Measurements from ENCODE around the gene TCFL5.

Gene TCFL5

GRCh38 chr20:62895539-62895938 is 33.9 kb upstream of the TCFL5 start:
- POLR2A ChIA-PET: interaction anchor here (0.6 kb wide), 1 partner anchor 12 kb away, joined by 3 read pairs; no protein-coding TSS in a partner anchor
- DNase-seq: no peak
- peaks cover 0 to 14% (median 7%) of the 10 kb centered on the region in 4 experiments for H3K4me1 ChIP-seq (ENCODE audit: control extremely low read depth in 1 of 4, control insufficient read depth in 4 of 4, insufficient read depth in 4 of 4, low read length in 3 of 4)
- CTCF ChIA-PET: interaction anchor here (1.5 to 2.5 kb wide), 2 partner anchors 8 to 20 kb away, joined by 7 to 13 read pairs; no protein-coding TSS in a partner anchor
- no peak overlapping the region for H3K27ac ChIP-seq (ENCODE audit: insufficient read depth in 1 of 2, low read depth in 1 of 2, low read length in 2 of 2, poor library complexity in 1 of 2, severe bottlenecking in 2 of 2)
- H3K36me3 ChIP-seq (ENCODE audit: control insufficient read depth in 4 of 4, insufficient read depth in 4 of 4, low read length in 3 of 4): peaks cover 23 to 79% (median 56%) of the 10 kb centered on the region in 4 experiments
- H3K4me3 ChIP-seq (ENCODE audit: control insufficient read depth in 1 of 7, extremely low read depth in 1 of 7, insufficient read depth in 4 of 7, low read depth in 2 of 7, low read length in 6 of 7): no peak overlapping the region
- H3K9me3 ChIP-seq (ENCODE audit: control extremely low read depth in 1 of 5, control insufficient read depth in 4 of 5, insufficient read depth in 2 of 5, low read depth in 1 of 5, low read length in 4 of 5): no peaks in the 10 kb centered on the region
- no peaks in the 10 kb centered on the region for H3K27me3 ChIP-seq (replicated peaks in 2 of 5; ENCODE audit: control insufficient read depth in 4 of 5, insufficient read depth in 5 of 5, low read length in 4 of 5)
- 93% methylated on average over 8 of the region's 9 CpGs for WGBS (ENCODE audit: insufficient coverage)

GRCh38 chr20:62894261-62894660 is 32.6 kb upstream of the TCFL5 start:
- ChIA-PET POLR2A (interaction anchor here (0.6 kb wide), 1 partner anchor 21 kb away, joined by 3 read pairs; no protein-coding TSS in a partner anchor), CTCF (interaction anchor here (0.8 to 2.5 kb wide), 15 partner anchors 10 to 115 kb away, joined by 3 to 13 read pairs (median 4); no protein-coding TSS in a partner anchor)
- 98% methylated on average over 10 of the region's 14 CpGs for WGBS (ENCODE audit: insufficient coverage)
- Histone ChIP-seq H3K4me3 (ENCODE audit: control insufficient read depth in 1 of 7, extremely low read depth in 1 of 7, insufficient read depth in 4 of 7, low read depth in 2 of 7, low read length in 6 of 7) (no peak overlapping the region), H3K36me3 (ENCODE audit: control insufficient read depth in 4 of 4, insufficient read depth in 4 of 4, low read length in 3 of 4) (peaks cover 25 to 91% (median 68%) of the 10 kb centered on the region in 4 experiments), H3K9me3 (ENCODE audit: control extremely low read depth in 1 of 5, control insufficient read depth in 4 of 5, insufficient read depth in 2 of 5, low read depth in 1 of 5, low read length in 4 of 5) (no peaks in the 10 kb centered on the region), H3K4me1 (ENCODE audit: control extremely low read depth in 1 of 4, control insufficient read depth in 4 of 4, insufficient read depth in 4 of 4, low read length in 3 of 4) (peaks cover 0 to 2% (median 0%) of the 10 kb centered on the region in 4 experiments), H3K27me3 (replicated peaks in 2 of 5; ENCODE audit: control insufficient read depth in 4 of 5, insufficient read depth in 5 of 5, low read length in 4 of 5) (no peaks in the 10 kb centered on the region), H3K27ac (ENCODE audit: insufficient read depth in 1 of 2, low read depth in 1 of 2, low read length in 2 of 2, poor library complexity in 1 of 2, severe bottlenecking in 2 of 2) (no peak overlapping the region)
- no peak for DNase-seq

- Histone ChIP-seq H3K4me3 (ENCODE audit: control insufficient read depth in 1 of 7, extremely low read depth in 1 of 7, insufficient read depth in 4 of 7, low read depth in 2 of 7, low read length in 6 of 7) (no peak overlapping the region), H3K4me1 (ENCODE audit: control extremely low read depth in 1 of 4, control insufficient read depth in 4 of 4, insufficient read depth in 4 of 4, low read length in 3 of 4) (no peaks in the 10 kb centered on the region), H3K27ac (ENCODE audit: insufficient read depth in 1 of 2, low read depth in 1 of 2, low read length in 2 of 2, poor library complexity in 1 of 2, severe bottlenecking in 2 of 2) (no peak overlapping the region), H3K9me3 (ENCODE audit: control extremely low read depth in 1 of 5, control insufficient read depth in 4 of 5, insufficient read depth in 2 of 5, low read depth in 1 of 5, low read length in 4 of 5) (no peaks in the 10 kb centered on the region), H3K27me3 (replicated peaks in 2 of 5; ENCODE audit: control insufficient read depth in 4 of 5, insufficient read depth in 5 of 5, low read length in 4 of 5) (no peaks in the 10 kb centered on the region), H3K36me3 (ENCODE audit: control insufficient read depth in 4 of 4, insufficient read depth in 4 of 4, low read length in 3 of 4) (peaks cover 27 to 94% (median 72%) of the 10 kb centered on the region in 4 experiments)
- WGBS (ENCODE audit: insufficient coverage): 97% methylated on average over 14 of the region's 14 CpGs
- ChIA-PET POLR2A (no interaction called here), CTCF (interaction anchor here (0.9 to 2.5 kb wide), 10 partner anchors 10 to 116 kb away, joined by 3 to 13 read pairs (median 4); no protein-coding TSS in a partner anchor)
- no peak for DNase-seq
Observed at GRCh38 chr20:62893700-62894099, 32.1 kb upstream of the TCFL5 start.

- Histone ChIP-seq H3K9me3 (ENCODE audit: control extremely low read depth in 1 of 5, control insufficient read depth in 4 of 5, insufficient read depth in 2 of 5, low read depth in 1 of 5, low read length in 4 of 5) (no peaks in the 10 kb centered on the region), H3K27me3 (replicated peaks in 2 of 5; ENCODE audit: control insufficient read depth in 4 of 5, insufficient read depth in 5 of 5, low read length in 4 of 5) (no peaks in the 10 kb centered on the region), H3K27ac (ENCODE audit: insufficient read depth in 1 of 2, low read depth in 1 of 2, low read length in 2 of 2, poor library complexity in 1 of 2, severe bottlenecking in 2 of 2) (no peak overlapping the region), H3K4me3 (ENCODE audit: control insufficient read depth in 1 of 7, extremely low read depth in 1 of 7, insufficient read depth in 4 of 7, low read depth in 2 of 7, low read length in 6 of 7) (no peak overlapping the region), H3K4me1 (ENCODE audit: control extremely low read depth in 1 of 4, control insufficient read depth in 4 of 4, insufficient read depth in 4 of 4, low read length in 3 of 4) (peaks cover 0 to 8% (median 2%) of the 10 kb centered on the region in 4 experiments), H3K36me3 (ENCODE audit: control insufficient read depth in 4 of 4, insufficient read depth in 4 of 4, low read length in 3 of 4) (peaks cover 33 to 98% (median 81%) of the 10 kb centered on the region in 4 experiments)
- WGBS (ENCODE audit: insufficient coverage): 97% methylated on average over 14 of the region's 25 CpGs
- CTCF ChIA-PET: interaction anchor here (0.6 to 2.5 kb wide), 9 partner anchors 9 to 117 kb away, joined by 3 to 13 read pairs (median 5); no protein-coding TSS in a partner anchor
- DNase-seq: no peak
- POLR2A ChIA-PET: no interaction called here
Observed at GRCh38 chr20:62892348-62893304, 31.0 kb upstream of the TCFL5 start.

- Histone ChIP-seq H3K9me3 (ENCODE audit: control extremely low read depth in 1 of 5, control insufficient read depth in 4 of 5, insufficient read depth in 2 of 5, low read depth in 1 of 5, low read length in 4 of 5) (no peaks in the 10 kb centered on the region), H3K36me3 (ENCODE audit: control insufficient read depth in 4 of 4, insufficient read depth in 4 of 4, low read length in 3 of 4) (peaks cover 33 to 99% (median 85%) of the 10 kb centered on the region in 4 experiments), H3K4me1 (ENCODE audit: control extremely low read depth in 1 of 4, control insufficient read depth in 4 of 4, insufficient read depth in 4 of 4, low read length in 3 of 4) (peaks cover 0 to 8% (median 2%) of the 10 kb centered on the region in 4 experiments), H3K4me3 (ENCODE audit: control insufficient read depth in 1 of 7, extremely low read depth in 1 of 7, insufficient read depth in 4 of 7, low read depth in 2 of 7, low read length in 6 of 7) (no peak overlapping the region), H3K27me3 (replicated peaks in 2 of 5; ENCODE audit: control insufficient read depth in 4 of 5, insufficient read depth in 5 of 5, low read length in 4 of 5) (no peaks in the 10 kb centered on the region), H3K27ac (ENCODE audit: insufficient read depth in 1 of 2, low read depth in 1 of 2, low read length in 2 of 2, poor library complexity in 1 of 2, severe bottlenecking in 2 of 2) (no peak overlapping the region)
- no peak for DNase-seq
- CTCF ChIA-PET: interaction anchor here (0.9 to 3.1 kb wide), 8 partner anchors 9 to 68 kb away, joined by 4 to 15 read pairs (median 6); no protein-coding TSS in a partner anchor
- 89% methylated on average over 15 of the region's 15 CpGs for WGBS (ENCODE audit: insufficient coverage)
- POLR2A ChIA-PET: no interaction called here
Observed at GRCh38 chr20:62891111-62891510, 29.5 kb upstream of the TCFL5 start.

- H3K27me3 ChIP-seq (replicated peaks in 2 of 5; ENCODE audit: control insufficient read depth in 4 of 5, insufficient read depth in 5 of 5, low read length in 4 of 5): no peaks in the 10 kb centered on the region
- peaks cover 0 to 8% (median 2%) of the 10 kb centered on the region in 4 experiments for H3K4me1 ChIP-seq (ENCODE audit: control extremely low read depth in 1 of 4, control insufficient read depth in 4 of 4, insufficient read depth in 4 of 4, low read length in 3 of 4)
- CTCF ChIA-PET: interaction anchor here (0.9 to 3.1 kb wide), 8 partner anchors 9 to 69 kb away, joined by 4 to 15 read pairs (median 6); no protein-coding TSS in a partner anchor
- H3K36me3 ChIP-seq (ENCODE audit: control insufficient read depth in 4 of 4, insufficient read depth in 4 of 4, low read length in 3 of 4): peaks cover 28 to 98% (median 83%) of the 10 kb centered on the region in 4 experiments
- no peaks in the 10 kb centered on the region for H3K9me3 ChIP-seq (ENCODE audit: control extremely low read depth in 1 of 5, control insufficient read depth in 4 of 5, insufficient read depth in 2 of 5, low read depth in 1 of 5, low read length in 4 of 5)
- no peak overlapping the region for H3K4me3 ChIP-seq (ENCODE audit: control insufficient read depth in 1 of 7, extremely low read depth in 1 of 7, insufficient read depth in 4 of 7, low read depth in 2 of 7, low read length in 6 of 7)
- no peak overlapping the region for H3K27ac ChIP-seq (ENCODE audit: insufficient read depth in 1 of 2, low read depth in 1 of 2, low read length in 2 of 2, poor library complexity in 1 of 2, severe bottlenecking in 2 of 2)
- no peak for DNase-seq
- 96% methylated on average over 3 of the region's 7 CpGs for WGBS (ENCODE audit: insufficient coverage)
- POLR2A ChIA-PET: no interaction called here
Observed at GRCh38 chr20:62890444-62890843, 28.8 kb upstream of the TCFL5 start.

Data from common myeloid progenitor, CD34-positive (primary cell).